B cell (primary cell): Measurements from ENCODE around the gene SPSB1. TPM values are rescaled to one million over a fixed set of nuclear protein-coding genes. Genes with fewer than 3 reads are reported as not detected.

ENCODE experiments used
- ATAC-seq: fragments of 200-7000 bp; cut with Tn5 transposase; one replicate; pipeline ENCODE4 v1.10.0; 2021; ENCODE audit warnings: low read depth, mild to moderate bottlenecking, moderate number of reproducible peaks, moderate library complexity
- CTCF ChIA-PET: fragments of 350-600 bp; sonication (Branson Sonifier 250); formaldehyde crosslinking; loops from one replicate; lab custom pipeline; 2021; ENCODE audit warnings: antibody characterized with exemption, inconsistent platforms; lab: Charles Lee
- POLR2A ChIA-PET: fragments of 350-600 bp; sonication (Branson Sonifier 250); formaldehyde crosslinking; loops from one replicate; lab custom pipeline; 2021; ENCODE audit warnings: antibody characterized with exemption; lab: Charles Lee
- DNase-seq: peaks from one replicate; pipeline ENCODE4 v3.0.0; 2013
- H2AFZ ChIP-seq: 2 replicates; pipeline ENCODE4 v1.6.1; 2012; ENCODE audit warnings: mild to moderate bottlenecking, low read depth, low read length; ENCODE audit not compliant: insufficient read depth, poor library complexity, severe bottlenecking
- H3K27ac ChIP-seq, 2 donors: 1 replicate in 1 of 2; 2 replicates in 1 of 2; pipeline ENCODE4 v1.5.1; 2012 to 2013; ENCODE audit warnings: low read length in 2 of 2, mild to moderate bottlenecking in 2 of 2, moderate library complexity in 1 of 2
- H3K27me3 ChIP-seq, 4 experiments: fragments of 200-600 bp in 1 of 4; sonication (generic) in 1 of 4; replicated peaks in 1 of 4; 1 replicate in 2 of 4; 2 replicates in 2 of 4; pipeline versions ENCODE4 v1.6.1 to v1.7.0; 2013 to 2016; ENCODE audit warnings: low read length in 3 of 4, mild to moderate bottlenecking in 2 of 4, mixed read lengths in 1 of 4, moderate library complexity in 1 of 4; ENCODE audit not compliant: insufficient read depth in 4 of 4, control insufficient read depth in 3 of 4; ENCODE audit errors: control extremely low read depth in 1 of 4
- H3K36me3 ChIP-seq, 2 experiments: replicated peaks in 1 of 2; 1 replicate in 1 of 2; 2 replicates in 1 of 2; pipeline versions ENCODE4 v1.6.1 to v1.7.1; 2013; ENCODE audit warnings: low read length in 1 of 2; ENCODE audit not compliant: insufficient read depth in 2 of 2, control insufficient read depth in 1 of 2; ENCODE audit errors: control extremely low read depth in 1 of 2, extremely low read depth in 1 of 2
- H3K4me1 ChIP-seq, 2 donors: fragments of 200-600 bp in 1 of 2; sonication (generic) in 1 of 2; 1 replicate in 1 of 2; 2 replicates in 1 of 2; pipeline versions ENCODE4 v1.5.1 to v1.6.1; 2013 to 2017; ENCODE audit warnings: low read length in 2 of 2; ENCODE audit not compliant: control insufficient read depth in 2 of 2, insufficient read depth in 2 of 2
- H3K4me2 ChIP-seq: replicated peaks from 2 replicates; pipeline ENCODE3; 2012; ENCODE audit warnings: mild to moderate bottlenecking, low read depth, low read length; ENCODE audit not compliant: poor library complexity, severe bottlenecking
- H3K4me3 ChIP-seq, 5 experiments: fragments of 200-600 bp in 1 of 5; sonication (generic) in 1 of 5; 1 replicate in 3 of 5; 2 replicates in 2 of 5; pipeline versions ENCODE4 v1.5.1 to v1.7.0; 2011 to 2016; ENCODE audit warnings: low read length in 4 of 5, mild to moderate bottlenecking in 4 of 5, low read depth in 2 of 5, control low read depth in 1 of 5, moderate library complexity in 1 of 5; ENCODE audit not compliant: insufficient read depth in 1 of 5; ENCODE audit errors: control extremely low read depth in 1 of 5, extremely low read depth in 1 of 5
- H3K79me2 ChIP-seq: fragments of 200-600 bp; sonication (generic); one replicate; pipeline ENCODE4 v1.6.0; 2016; ENCODE audit warnings: low read length; ENCODE audit not compliant: control insufficient read depth, insufficient read depth
- H3K9ac ChIP-seq: fragments of 200-600 bp; sonication (generic); 2 replicates; pipeline ENCODE4 v1.6.1; 2017; ENCODE audit warnings: mild to moderate bottlenecking, low read length, moderate library complexity
- H3K9me3 ChIP-seq, 3 donors: one replicate each; pipeline versions ENCODE4 v1.6.1 to v1.7.1; 2013; ENCODE audit warnings: low read length in 2 of 3; ENCODE audit not compliant: control insufficient read depth in 2 of 3, insufficient read depth in 1 of 3; ENCODE audit errors: control extremely low read depth in 1 of 3
- H4K20me1 ChIP-seq: 2 replicates; pipeline ENCODE4 v1.6.0; 2012; ENCODE audit warnings: mild to moderate bottlenecking, low read length; ENCODE audit not compliant: insufficient read depth, control insufficient read depth, poor library complexity, severe bottlenecking
- H3K27ac Mint-ChIP-seq: one replicate; pipeline ENCODE4 v1.8.0; 2021; ENCODE audit warnings: mixed read lengths
- H3K27me3 Mint-ChIP-seq: one replicate; pipeline ENCODE4 v1.8.0; 2021; ENCODE audit warnings: mixed read lengths
- H3K4me1 Mint-ChIP-seq: one replicate; pipeline ENCODE4 v1.8.0; 2021; ENCODE audit warnings: mixed read lengths
- H3K4me3 Mint-ChIP-seq: one replicate; pipeline ENCODE4 v1.8.0; 2021; ENCODE audit warnings: mixed read lengths
- H3K9me3 Mint-ChIP-seq: one replicate; pipeline ENCODE4 v1.8.0; 2022; ENCODE audit warnings: mixed read lengths; ENCODE audit not compliant: insufficient read depth
- EZH2 ChIP-seq: IDR thresholded peaks from 2 replicates; pipeline ENCODE4 v1.6.1; 2012; ENCODE audit warnings: borderline replicate concordance, low read depth, mild to moderate bottlenecking, moderate library complexity, low read length; ENCODE audit not compliant: insufficient read depth, poor library complexity, severe bottlenecking
- WGBS: methylation state at CpG from one replicate; pipeline ENCODE4 v1.1.5; 2013; ENCODE audit warnings: missing lambda C conversion rate; ENCODE audit not compliant: insufficient coverage; 5-methylcytosine and 5-hydroxymethylcytosine counted together
- intact Hi-C: fragments of 100-400 bp; cut with micrococcal nuclease; formaldehyde crosslinking; loops from one replicate; pipeline ENCODE4 v1.10.0; 2022
- polyA plus RNA-seq: library from polyadenylated mRNA; depleted of rRNA; stranded (reverse); fragments of >200 nt; gene quantifications from 2 replicates; pipeline ENCODE4 v1.2.3, GENCODE V29; 2012
- total RNA-seq, 2 donors: library from RNA; stranded (reverse); fragments of 120-200 nt in 1 of 2; gene quantifications; 1 replicate in 1 of 2; 2 replicates in 1 of 2; pipeline versions ENCODE4 v1.2.3 to v1.2.4, GENCODE V29; 2013 to 2022
- TF ChIP-seq, protein P1 (sequence below): fragments of 200-600 bp; IDR thresholded peaks from one replicate; pipeline ENCODE4 v1.8.0; 2022; ENCODE audit warnings: antibody characterized with exemption, mild to moderate bottlenecking

SPSB1 gene
- total and polyA plus RNA-seq, 2 donors (not counting 1 experiment from before 2014, with no cell fraction given), result 1.7 to 9.4 TPM

- Histone ChIP-seq H3K4me1 (no peaks in the 10 kb centered on the region), H4K20me1 (no peaks in the 10 kb centered on the region), H3K79me2 (no peaks in the 10 kb centered on the region), H3K4me3 (no peak overlapping the region), H3K36me3 (no peaks in the 10 kb centered on the region), H3K9ac (no peak overlapping the region), H3K27me3 (no peaks in the 10 kb centered on the region), H3K9me3 (peaks cover 0 to 2% (median 0%) of the 10 kb centered on the region in 3 donors), H3K27ac (no peak overlapping the region), H3K4me2 (no peak overlapping the region), H2AFZ (no peak overlapping the region)
- Mint-ChIP-seq H3K27ac (no peak overlapping the region), H3K9me3 (no peaks in the 10 kb centered on the region), H3K27me3 (peaks cover 19% of the 10 kb centered on the region), H3K4me1 (no peaks in the 10 kb centered on the region), H3K4me3 (no peak overlapping the region)
- TF ChIP-seq EZH2, result no peak
- TF ChIP-seq, protein P1, sequence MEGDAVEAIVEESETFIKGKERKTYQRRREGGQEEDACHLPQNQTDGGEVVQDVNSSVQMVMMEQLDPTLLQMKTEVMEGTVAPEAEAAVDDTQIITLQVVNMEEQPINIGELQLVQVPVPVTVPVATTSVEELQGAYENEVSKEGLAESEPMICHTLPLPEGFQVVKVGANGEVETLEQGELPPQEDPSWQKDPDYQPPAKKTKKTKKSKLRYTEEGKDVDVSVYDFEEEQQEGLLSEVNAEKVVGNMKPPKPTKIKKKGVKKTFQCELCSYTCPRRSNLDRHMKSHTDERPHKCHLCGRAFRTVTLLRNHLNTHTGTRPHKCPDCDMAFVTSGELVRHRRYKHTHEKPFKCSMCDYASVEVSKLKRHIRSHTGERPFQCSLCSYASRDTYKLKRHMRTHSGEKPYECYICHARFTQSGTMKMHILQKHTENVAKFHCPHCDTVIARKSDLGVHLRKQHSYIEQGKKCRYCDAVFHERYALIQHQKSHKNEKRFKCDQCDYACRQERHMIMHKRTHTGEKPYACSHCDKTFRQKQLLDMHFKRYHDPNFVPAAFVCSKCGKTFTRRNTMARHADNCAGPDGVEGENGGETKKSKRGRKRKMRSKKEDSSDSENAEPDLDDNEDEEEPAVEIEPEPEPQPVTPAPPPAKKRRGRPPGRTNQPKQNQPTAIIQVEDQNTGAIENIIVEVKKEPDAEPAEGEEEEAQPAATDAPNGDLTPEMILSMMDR, result no peak
- DNase-seq, result no peak
- POLR2A ChIA-PET, result no interaction called here
- intact Hi-C loops, result no loop called here
- WGBS, result 75% methylated on average over 16 of the region's 20 CpGs
- CTCF ChIA-PET, result no interaction called here
- no peak for ATAC-seq
Measured at GRCh38 chr1:9385801-9386573, 93.3 kb downstream of the SPSB1 start.
